CD8-positive, alpha-beta memory T cell (primary cell): ENCODE data around the gene AZIN2. TPM values are rescaled to one million over a fixed set of nuclear protein-coding genes. Genes with fewer than 3 reads are reported as not detected.
A peak's percentile ranks its signal among the peaks of the same experiment; 100 is the strongest.
"Not testable (repeated sequence)": the region's sequence is repeated elsewhere in the genome, so short reads cannot be mapped to it uniquely, and the experiment has no call there.

ENCODE experiments used
- CTCF ChIA-PET: fragments of 350-600 bp; sonication (Branson Sonifier 250); formaldehyde crosslinking; loops from one replicate; lab custom pipeline; 2021; ENCODE audit warnings: antibody characterized with exemption; lab: Charles Lee
- POLR2A ChIA-PET: fragments of 350-600 bp; sonication (Branson Sonifier 250); formaldehyde crosslinking; loops from one replicate; lab custom pipeline; 2021; ENCODE audit warnings: antibody characterized with exemption; lab: Charles Lee
- DNase-seq, 5 donors: peaks; one replicate each; pipeline versions ENCODE4 v3.0.0 to v3.0.0-alpha.2; 2020 to 2022; ENCODE audit warnings: mixed read lengths in 1 of 5
- H3K27ac ChIP-seq: one replicate; pipeline ENCODE4 v1.7.0; 2013; ENCODE audit warnings: low read depth, mild to moderate bottlenecking, low read length, moderate library complexity
- H3K27me3 ChIP-seq: 2 replicates; pipeline ENCODE4 v1.7.0; 2013; ENCODE audit warnings: low read length, mild to moderate bottlenecking; ENCODE audit not compliant: insufficient read depth, poor library complexity, severe bottlenecking
- H3K36me3 ChIP-seq: 2 replicates; pipeline ENCODE4 v1.7.0; 2013; ENCODE audit warnings: mild to moderate bottlenecking, low read length, moderate library complexity; ENCODE audit not compliant: insufficient read depth
- H3K4me1 ChIP-seq: 2 replicates; pipeline ENCODE4 v1.7.0; 2013; ENCODE audit warnings: mild to moderate bottlenecking, low read length, moderate library complexity; ENCODE audit not compliant: insufficient read depth
- H3K4me3 ChIP-seq: 2 replicates; pipeline ENCODE4 v1.7.0; 2013; ENCODE audit warnings: mild to moderate bottlenecking, low read length
- H3K9me3 ChIP-seq: 2 replicates; pipeline ENCODE4 v1.7.0; 2013; ENCODE audit warnings: mild to moderate bottlenecking, low read length
- H3K27ac Mint-ChIP-seq, 8 donors: one replicate each; pipeline ENCODE4 v1.8.0; 2020 to 2021; ENCODE audit warnings: mixed read lengths in 8 of 8, mild to moderate bottlenecking in 6 of 8, inconsistent platforms in 3 of 8, moderate library complexity in 3 of 8
- H3K27me3 Mint-ChIP-seq, 2 donors: one replicate each; pipeline ENCODE4 v1.8.0; 2020 to 2021; ENCODE audit warnings: mixed read lengths in 2 of 2, mild to moderate bottlenecking in 1 of 2, moderate library complexity in 1 of 2
- H3K36me3 Mint-ChIP-seq, 3 donors: one replicate each; pipeline ENCODE4 v1.8.0; 2020 to 2021; ENCODE audit warnings: mixed read lengths in 3 of 3, inconsistent platforms in 1 of 3, mild to moderate bottlenecking in 1 of 3
- H3K4me1 Mint-ChIP-seq, 3 donors: one replicate each; pipeline ENCODE4 v1.8.0; 2020 to 2021; ENCODE audit warnings: mixed read lengths in 3 of 3, inconsistent platforms in 1 of 3, mild to moderate bottlenecking in 1 of 3
- H3K4me3 Mint-ChIP-seq, 7 donors: one replicate each; pipeline ENCODE4 v1.8.0; 2020 to 2021; ENCODE audit warnings: mixed read lengths in 7 of 7, mild to moderate bottlenecking in 6 of 7, moderate library complexity in 4 of 7, inconsistent platforms in 2 of 7
- H3K9me3 Mint-ChIP-seq, 5 donors: one replicate each; pipeline ENCODE4 v1.8.0; 2020 to 2022; ENCODE audit warnings: mixed read lengths in 5 of 5, mild to moderate bottlenecking in 3 of 5, moderate library complexity in 2 of 5, inconsistent platforms in 1 of 5
- polyA plus RNA-seq: library from polyadenylated mRNA; unstranded; fragments of 300-500 nt; fragmentation: Illumina TruSeq; gene quantifications from one replicate; pipeline ENCODE4 v1.2.3, GENCODE V29; 2021
- total RNA-seq, 2 experiments: library from RNA; stranded (reverse); gene quantifications; one replicate each; pipeline ENCODE4 v1.2.3, GENCODE V29; 2021

The AZIN2 gene
- total and polyA plus RNA-seq, 3 experiments from 2014 or later: 2.1 to 4.9 (median 2.5) TPM

DNA sequence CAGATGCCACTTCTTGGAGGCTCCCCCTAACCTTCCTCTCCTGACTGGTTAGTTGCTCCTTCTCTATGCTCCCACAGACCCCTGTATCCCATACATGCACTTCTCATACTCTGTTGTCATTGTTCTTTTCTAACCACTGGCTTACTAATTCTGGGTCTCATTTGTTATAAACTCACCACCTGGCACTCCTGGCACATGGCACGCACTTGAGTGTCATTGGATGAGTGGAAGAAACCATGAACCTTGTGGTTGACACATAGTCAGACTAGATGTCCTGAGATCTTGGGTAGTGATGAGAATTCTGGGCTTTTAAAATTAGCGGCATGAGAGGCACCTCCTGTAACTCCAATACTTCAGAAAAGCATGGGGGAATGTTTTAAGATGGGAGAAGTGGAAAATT, 51.6 kb downstream of the AZIN2 start:
- no peaks in the 10 kb centered on the region for H3K27me3 ChIP-seq
- H3K36me3 ChIP-seq: no peaks in the 10 kb centered on the region
- peaks cover 0 to 10% (median 7%) of the 10 kb centered on the region in 3 donors for H3K36me3 Mint-ChIP-seq
- no peaks in the 10 kb centered on the region for H3K9me3 ChIP-seq
- DNase-seq: no peak
- H3K9me3 Mint-ChIP-seq: no peaks in the 10 kb centered on the region
- H3K27ac ChIP-seq: no peak overlapping the region
- peak overlapping the region in 2 of 8 donors; percentile 14 to 39 for H3K27ac Mint-ChIP-seq
- no peak overlapping the region for H3K4me3 Mint-ChIP-seq
- H3K4me1 ChIP-seq: peaks cover 29% of the 10 kb centered on the region
- peaks cover 39 to 45% (median 44%) of the 10 kb centered on the region in 3 donors for H3K4me1 Mint-ChIP-seq
- peaks cover 0 to 4% of the 10 kb centered on the region in 2 donors for H3K27me3 Mint-ChIP-seq
- H3K4me3 ChIP-seq: no peak overlapping the region
- ChIA-PET CTCF (no interaction called here), POLR2A (no interaction called here)

DNA sequence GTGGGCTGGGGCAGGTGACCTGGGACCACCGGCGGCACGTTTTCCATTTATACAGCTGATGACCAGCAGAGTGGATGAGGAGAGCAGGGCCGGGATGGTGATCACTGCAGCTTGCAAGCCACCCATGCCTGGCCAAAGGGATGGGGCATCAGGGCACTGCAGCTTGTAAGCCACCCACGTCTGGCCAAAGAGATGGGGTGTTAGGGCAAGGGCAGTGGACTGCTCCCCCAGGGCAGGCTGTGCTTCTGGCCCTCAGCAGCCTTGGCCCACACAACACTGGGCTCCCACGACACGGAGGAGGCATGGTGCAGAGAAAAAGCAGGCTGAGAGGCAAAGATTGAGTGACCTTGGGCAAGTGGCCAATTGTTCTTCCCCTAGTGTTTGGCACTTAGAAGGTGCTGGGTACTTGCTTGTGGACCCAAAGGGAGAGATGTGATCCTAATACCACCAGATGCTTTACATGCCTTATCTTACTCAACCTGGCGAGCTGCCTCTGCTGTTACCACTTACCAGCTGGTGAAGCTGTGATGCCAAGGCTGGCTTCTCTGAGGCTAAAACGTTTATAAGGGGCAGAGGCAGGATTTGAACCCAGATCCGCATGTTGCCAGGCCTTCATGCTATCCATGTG, 52.6 kb downstream of the AZIN2 start:
- peak overlapping the region in 2 of 8 donors; percentile 15 to 38 for H3K27ac Mint-ChIP-seq
- H3K4me1 ChIP-seq: peaks cover 18% of the 10 kb centered on the region
- H3K4me3 ChIP-seq: no peak overlapping the region
- no peaks in the 10 kb centered on the region for H3K9me3 Mint-ChIP-seq
- peaks cover 0 to 9% (median 7%) of the 10 kb centered on the region in 3 donors for H3K36me3 Mint-ChIP-seq
- H3K36me3 ChIP-seq: no peaks in the 10 kb centered on the region
- peaks cover 33 to 39% (median 36%) of the 10 kb centered on the region in 3 donors for H3K4me1 Mint-ChIP-seq
- POLR2A ChIA-PET: no interaction called here
- peaks cover 0 to 4% of the 10 kb centered on the region in 2 donors for H3K27me3 Mint-ChIP-seq
- H3K4me3 Mint-ChIP-seq: no peak overlapping the region
- H3K27ac ChIP-seq: no peak overlapping the region
- no peaks in the 10 kb centered on the region for H3K9me3 ChIP-seq
- CTCF ChIA-PET: no interaction called here
- DNase-seq: no peak
- no peaks in the 10 kb centered on the region for H3K27me3 ChIP-seq

- POLR2A ChIA-PET, DNase-seq, H3K4me1 ChIP-seq, H3K36me3 ChIP-seq, H3K36me3 Mint-ChIP-seq, H3K4me3 ChIP-seq, H3K9me3 ChIP-seq, H3K27me3 ChIP-seq, H3K27ac ChIP-seq, H3K27me3 Mint-ChIP-seq, H3K4me3 Mint-ChIP-seq, H3K9me3 Mint-ChIP-seq: not testable (repeated sequence)
- Mint-ChIP-seq H3K4me1 (peaks cover 16 to 29% (median 23%) of the 10 kb centered on the region in 3 donors), H3K27ac (peak overlapping the region in 2 of 8 donors; percentile 56 to 72)
- CTCF ChIA-PET: interaction anchor here (0.8 to 1.8 kb wide), 3 partner anchors 9 to 31 kb away, joined by 3 to 7 read pairs (median 3); no protein-coding TSS in a partner anchor
Observed at GRCh38 chr1:33136041-33136440, 55.1 kb downstream of the AZIN2 start.

DNA sequence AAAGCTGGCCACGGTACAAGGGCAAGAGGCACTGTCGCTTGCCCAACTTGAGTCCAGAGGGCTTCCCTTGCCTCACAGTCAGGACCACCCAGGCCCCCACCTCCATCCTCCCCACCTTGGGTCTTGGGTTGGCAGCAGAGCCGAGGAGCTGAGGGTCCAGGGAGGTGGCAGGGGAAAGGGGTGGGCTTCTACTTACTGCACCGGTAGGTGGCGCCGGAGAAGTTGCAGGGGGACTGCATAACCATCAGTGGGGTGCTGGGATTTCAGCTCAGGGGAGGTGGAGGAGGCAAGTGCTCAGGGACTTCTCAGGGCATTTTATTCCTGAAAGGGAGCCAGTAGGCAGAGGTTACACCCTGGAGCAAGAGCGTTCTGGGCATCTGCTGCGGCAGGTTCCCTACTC, 56.8 kb downstream of the AZIN2 start:
- peaks cover 0 to 4% of the 10 kb centered on the region in 2 donors for H3K27me3 Mint-ChIP-seq
- no peak overlapping the region for H3K27ac Mint-ChIP-seq
- Histone ChIP-seq H3K4me3 (no peak overlapping the region), H3K27me3 (no peaks in the 10 kb centered on the region), H3K36me3 (no peaks in the 10 kb centered on the region), H3K27ac (no peak overlapping the region), H3K4me1 (no peaks in the 10 kb centered on the region), H3K9me3 (no peaks in the 10 kb centered on the region)
- no peaks in the 10 kb centered on the region for H3K9me3 Mint-ChIP-seq
- DNase-seq: peak in 4 of 5 donors; percentile 8 to 60 (median 24)
- H3K4me1 Mint-ChIP-seq: peaks cover 8 to 19% (median 9%) of the 10 kb centered on the region in 3 donors
- H3K36me3 Mint-ChIP-seq: peaks cover 0 to 5% (median 4%) of the 10 kb centered on the region in 3 donors
- CTCF ChIA-PET: interaction anchor here (0.5 to 1.7 kb wide), 2 partner anchors 11 to 576 kb away, joined by 4 to 7 read pairs; no protein-coding TSS in a partner anchor
- POLR2A ChIA-PET: interaction anchor here (0.5 to 1.0 kb wide), 2 partner anchors 11 to 40 kb away, joined by 3 read pairs; no protein-coding TSS in a partner anchor
- no peak overlapping the region for H3K4me3 Mint-ChIP-seq

- Histone ChIP-seq H3K9me3 (no peaks in the 10 kb centered on the region), H3K36me3 (no peaks in the 10 kb centered on the region), H3K4me1 (no peaks in the 10 kb centered on the region), H3K27me3 (no peaks in the 10 kb centered on the region), H3K27ac (no peak overlapping the region), H3K4me3 (no peak overlapping the region)
- no peak overlapping the region for H3K4me3 Mint-ChIP-seq
- H3K27ac Mint-ChIP-seq: peak overlapping the region in 5 of 8 donors; percentile 32 to 56 (median 52)
- CTCF ChIA-PET: no interaction called here
- H3K4me1 Mint-ChIP-seq: peaks cover 3 to 19% (median 8%) of the 10 kb centered on the region in 3 donors
- no peak for DNase-seq
- H3K9me3 Mint-ChIP-seq: no peaks in the 10 kb centered on the region
- peaks cover 0 to 17% (median 2%) of the 10 kb centered on the region in 3 donors for H3K36me3 Mint-ChIP-seq
- H3K27me3 Mint-ChIP-seq: peaks cover 0 to under 1% of the 10 kb centered on the region in 2 donors
- POLR2A ChIA-PET: interaction anchor here (1.9 kb wide), 1 partner anchor 13 kb away, joined by 5 read pairs; no protein-coding TSS in a partner anchor
Observed at GRCh38 chr1:33140153-33141149, 59.5 kb downstream of the AZIN2 start.

- no peak overlapping the region for H3K27ac ChIP-seq
- H3K27ac Mint-ChIP-seq: peak overlapping the region in 6 of 8 donors; percentile 32 to 68 (median 54)
- peaks cover 2 to 19% (median 8%) of the 10 kb centered on the region in 3 donors for H3K4me1 Mint-ChIP-seq
- no peak overlapping the region for H3K4me3 Mint-ChIP-seq
- H3K27me3 ChIP-seq: no peaks in the 10 kb centered on the region
- DNase-seq: no peak
- ChIA-PET CTCF (interaction anchor here (1.2 kb wide), 1 partner anchor 13 kb away, joined by 3 read pairs; no protein-coding TSS in a partner anchor), POLR2A (no interaction called here)
- H3K4me1 ChIP-seq: no peaks in the 10 kb centered on the region
- peaks cover 0 to 24% (median 2%) of the 10 kb centered on the region in 3 donors for H3K36me3 Mint-ChIP-seq
- H3K9me3 ChIP-seq: no peaks in the 10 kb centered on the region
- H3K27me3 Mint-ChIP-seq: no peaks in the 10 kb centered on the region
- H3K4me3 ChIP-seq: no peak overlapping the region
- H3K9me3 Mint-ChIP-seq: no peaks in the 10 kb centered on the region
- no peaks in the 10 kb centered on the region for H3K36me3 ChIP-seq
Observed at GRCh38 chr1:33141216-33141615, 60.3 kb downstream of the AZIN2 start.

GRCh38 chr1:33141781-33142180, 60.8 kb downstream of the AZIN2 start:
- CTCF ChIA-PET: interaction anchor here (1.2 kb wide), 1 partner anchor 14 kb away, joined by 3 read pairs; no protein-coding TSS in a partner anchor
- H3K27me3 Mint-ChIP-seq: no peaks in the 10 kb centered on the region
- H3K36me3 Mint-ChIP-seq: peaks cover 3 to 30% (median 4%) of the 10 kb centered on the region in 3 donors

More at GRCh38 chr1:33141781-33142180, 60.8 kb downstream of the AZIN2 start:
- H3K36me3 ChIP-seq: peaks cover 3% of the 10 kb centered on the region
- peaks cover 2 to 19% (median 8%) of the 10 kb centered on the region in 3 donors for H3K4me1 Mint-ChIP-seq
- no peaks in the 10 kb centered on the region for H3K27me3 ChIP-seq
- no peaks in the 10 kb centered on the region for H3K9me3 ChIP-seq
- no peaks in the 10 kb centered on the region for H3K4me1 ChIP-seq
- no peak overlapping the region for H3K4me3 Mint-ChIP-seq
- DNase-seq: no peak
- H3K4me3 ChIP-seq: no peak overlapping the region
- H3K27ac Mint-ChIP-seq: peak overlapping the region in 2 of 8 donors; percentile 38 to 55
- no peak overlapping the region for H3K27ac ChIP-seq
- no peaks in the 10 kb centered on the region for H3K9me3 Mint-ChIP-seq
- POLR2A ChIA-PET: no interaction called here
